T-cell (primary cell): ENCODE measurements around the gene IPO13. TPM values are rescaled to one million over a fixed set of nuclear protein-coding genes. Genes with fewer than 3 reads are reported as not detected.

ENCODE experiments used
- ATAC-seq, 4 experiments: fragments of 200-7000 bp in 3 of 4; fragments of 150-1000 bp in 1 of 4; cut with Tn5 transposase; replicated peaks in 1 of 4; 1 replicate in 3 of 4; 2 replicates in 1 of 4; pipeline ENCODE4 v1.10.0; 2021; ENCODE audit warnings: moderate library complexity in 3 of 4, mild to moderate bottlenecking in 2 of 4, moderate number of reproducible peaks in 1 of 4
- CTCF ChIA-PET, 2 donors: fragments of 300-600 bp; sonication (Branson Sonifier 250); formaldehyde crosslinking; loops; one replicate each; lab custom pipeline; 2022; ENCODE audit warnings: antibody characterized with exemption in 2 of 2; lab: Charles Lee
- POLR2A ChIA-PET, 2 donors: fragments of 300-600 bp; sonication (Branson Sonifier 250); formaldehyde crosslinking; loops; one replicate each; lab custom pipeline; 2022; ENCODE audit warnings: antibody characterized with exemption in 2 of 2; lab: Charles Lee
- DNase-seq, 35 experiments: peaks; one replicate each; pipeline versions ENCODE4 v3.0.0 to v3.0.0-alpha.2; 2013 to 2023
- H3K27ac ChIP-seq: one replicate; pipeline ENCODE4 v1.5.1; 2013; ENCODE audit warnings: low read length
- H3K27me3 ChIP-seq, 2 experiments: replicated peaks in 1 of 2; 1 replicate in 1 of 2; 2 replicates in 1 of 2; pipeline versions ENCODE4 v1.6.1 to v1.7.0; 2013; ENCODE audit warnings: low read length in 1 of 2, mixed read lengths in 1 of 2; ENCODE audit not compliant: control insufficient read depth in 2 of 2, insufficient read depth in 2 of 2; ENCODE audit errors: extremely low read depth in 1 of 2
- H3K36me3 ChIP-seq, 2 donors: 1 replicate in 1 of 2; 2 replicates in 1 of 2; pipeline versions ENCODE4 v1.6.1 to v1.7.0; 2013; ENCODE audit warnings: low read length in 1 of 2; ENCODE audit not compliant: control insufficient read depth in 2 of 2, insufficient read depth in 1 of 2; ENCODE audit errors: extremely low read depth in 1 of 2
- H3K4me1 ChIP-seq, 2 experiments: 1 replicate in 1 of 2; 2 replicates in 1 of 2; pipeline versions ENCODE4 v1.6.1 to v1.7.0; 2013; ENCODE audit warnings: low read length in 2 of 2, mixed read lengths in 1 of 2; ENCODE audit not compliant: insufficient read depth in 2 of 2, control insufficient read depth in 1 of 2; ENCODE audit errors: extremely low read depth in 1 of 2
- H3K4me3 ChIP-seq, 2 donors: 1 replicate in 1 of 2; 2 replicates in 1 of 2; pipeline versions ENCODE4 v1.5.1 to v1.7.0; 2013; ENCODE audit warnings: mild to moderate bottlenecking in 2 of 2, low read length in 1 of 2, moderate library complexity in 1 of 2; ENCODE audit not compliant: control insufficient read depth in 1 of 2; ENCODE audit errors: extremely low read depth in 1 of 2
- H3K9me3 ChIP-seq: 2 replicates; pipeline ENCODE4 v1.7.0; 2013
- H3K27ac Mint-ChIP-seq, 2 donors: one replicate each; pipeline ENCODE4 v1.8.0; 2020 to 2021; ENCODE audit warnings: mild to moderate bottlenecking in 2 of 2, mixed read lengths in 2 of 2
- H3K27me3 Mint-ChIP-seq, 2 donors: one replicate each; pipeline ENCODE4 v1.8.0; 2021 to 2022; ENCODE audit warnings: mixed read lengths in 2 of 2
- H3K36me3 Mint-ChIP-seq: one replicate; pipeline ENCODE4 v1.8.0; 2021; ENCODE audit warnings: mixed read lengths
- H3K4me1 Mint-ChIP-seq, 3 donors: one replicate each; pipeline ENCODE4 v1.8.0; 2020 to 2022; ENCODE audit warnings: mixed read lengths in 3 of 3, mild to moderate bottlenecking in 1 of 3
- H3K4me3 Mint-ChIP-seq, 3 donors: one replicate each; pipeline ENCODE4 v1.8.0; 2020 to 2022; ENCODE audit warnings: mild to moderate bottlenecking in 3 of 3, mixed read lengths in 3 of 3, moderate library complexity in 3 of 3
- H3K9me3 Mint-ChIP-seq, 3 donors: one replicate each; pipeline ENCODE4 v1.8.0; 2020 to 2022; ENCODE audit warnings: mixed read lengths in 3 of 3
- WGBS: methylation state at CpG from one replicate; pipeline ENCODE4 v1.1.5; 2013; ENCODE audit warnings: missing lambda C conversion rate; ENCODE audit not compliant: insufficient coverage; 5-methylcytosine and 5-hydroxymethylcytosine counted together
- total RNA-seq, 35 experiments: library from RNA in 6 of 35; stranded (reverse) in 6 of 35; fragments of 120-200 nt in 1 of 35; gene quantifications; one replicate each; pipeline versions ENCODE4 v1.2.1 to v1.2.4 and lab custom pipeline; 2013 to 2026

IPO13 gene
- total RNA-seq, 5 donors from 2014 or later (not counting 1 experiment from before 2014, with no cell fraction given): 15.3 to 24.3 (median 22.1) TPM

GRCh38 chr1:43986712-43987111 is 40.0 kb downstream of the IPO13 start:
- H3K4me1 Mint-ChIP-seq: peaks cover 0 to 5% (median 2%) of the 10 kb centered on the region in 3 donors
- H3K36me3 Mint-ChIP-seq: no peaks in the 10 kb centered on the region
- no peak overlapping the region for H3K27ac Mint-ChIP-seq
- H3K4me3 ChIP-seq: no peak overlapping the region
- H3K27ac ChIP-seq: no peak overlapping the region
- H3K4me3 Mint-ChIP-seq: no peak overlapping the region
- H3K9me3 Mint-ChIP-seq: no peaks in the 10 kb centered on the region
- peaks cover 0 to 9% of the 10 kb centered on the region in 2 experiments for H3K4me1 ChIP-seq
- WGBS: 90% methylated on average over 6 of the region's 6 CpGs
- ChIA-PET POLR2A (no interaction called here), CTCF (no interaction called here)
- DNase-seq (no peak), ATAC-seq (no peak)
- H3K27me3 Mint-ChIP-seq: no peaks in the 10 kb centered on the region
- no peaks in the 10 kb centered on the region for H3K27me3 ChIP-seq
- no peaks in the 10 kb centered on the region for H3K36me3 ChIP-seq
- H3K9me3 ChIP-seq: no peaks in the 10 kb centered on the region

GRCh38 chr1:43987159-43987902 is 40.6 kb downstream of the IPO13 start:
- ATAC-seq (no peak), DNase-seq (no peak)
- no peaks in the 10 kb centered on the region for H3K27me3 ChIP-seq
- Mint-ChIP-seq H3K27me3 (no peaks in the 10 kb centered on the region), H3K27ac (no peak overlapping the region), H3K4me3 (no peak overlapping the region), H3K4me1 (peaks cover 6 to 10% (median 7%) of the 10 kb centered on the region in 3 donors), H3K36me3 (no peaks in the 10 kb centered on the region), H3K9me3 (no peaks in the 10 kb centered on the region)
- H3K4me1 ChIP-seq: peaks cover 2 to 15% of the 10 kb centered on the region in 2 experiments
- POLR2A ChIA-PET: no interaction called here
- no peaks in the 10 kb centered on the region for H3K36me3 ChIP-seq
- CTCF ChIA-PET: interaction anchor here in 1 of 2 donors (0.6 kb wide), 1 partner anchor 53 kb away, joined by 7 read pairs; no protein-coding TSS in a partner anchor
- no peak overlapping the region for H3K4me3 ChIP-seq
- H3K27ac ChIP-seq: no peak overlapping the region
- no peaks in the 10 kb centered on the region for H3K9me3 ChIP-seq
- 91% methylated on average over 6 of the region's 6 CpGs for WGBS

GRCh38 chr1:43990271-43991199 is 43.8 kb downstream of the IPO13 start:
- ChIA-PET POLR2A (interaction anchor here in 1 of 2 donors (0.5 kb wide), 1 partner anchor 314 kb away, joined by 4 read pairs; no protein-coding TSS in a partner anchor), CTCF (no interaction called here)
- peaks cover 2 to 20% of the 10 kb centered on the region in 2 experiments for H3K4me1 ChIP-seq
- H3K9me3 ChIP-seq: no peaks in the 10 kb centered on the region
- Mint-ChIP-seq H3K9me3 (no peaks in the 10 kb centered on the region), H3K27ac (no peak overlapping the region), H3K27me3 (no peaks in the 10 kb centered on the region), H3K4me1 (peaks cover 12 to 16% (median 12%) of the 10 kb centered on the region in 3 donors), H3K4me3 (peak overlapping the region; percentile 90 to 94 (median 92)), H3K36me3 (no peaks in the 10 kb centered on the region)
- H3K4me3 ChIP-seq: peak overlapping the region; percentile 72 to 73
- no peak overlapping the region for H3K27ac ChIP-seq
- DNase-seq (no peak), ATAC-seq (no peak)
- no peaks in the 10 kb centered on the region for H3K36me3 ChIP-seq
- 78% methylated on average over 15 of the region's 19 CpGs for WGBS
- no peaks in the 10 kb centered on the region for H3K27me3 ChIP-seq

GRCh38 chr1:43991200-43991475 is 44.4 kb downstream of the IPO13 start:
- ChIA-PET POLR2A (no interaction called here), CTCF (no interaction called here)
- no peak overlapping the region for H3K27ac Mint-ChIP-seq
- peak overlapping the region; percentile 90 to 94 (median 92) for H3K4me3 Mint-ChIP-seq
- DNase-seq (no peak), ATAC-seq (no peak)
- Histone ChIP-seq H3K9me3 (no peaks in the 10 kb centered on the region), H3K27ac (peak overlapping the region; percentile 1), H3K36me3 (no peaks in the 10 kb centered on the region), H3K4me3 (peak overlapping the region; percentile 72 to 73), H3K4me1 (peaks cover 2 to 20% of the 10 kb centered on the region in 2 experiments), H3K27me3 (no peaks in the 10 kb centered on the region)
- H3K36me3 Mint-ChIP-seq: no peaks in the 10 kb centered on the region
- H3K4me1 Mint-ChIP-seq: peaks cover 12 to 16% (median 12%) of the 10 kb centered on the region in 3 donors
- no peaks in the 10 kb centered on the region for H3K27me3 Mint-ChIP-seq
- 5% methylated on average over 8 of the region's 10 CpGs for WGBS
- no peaks in the 10 kb centered on the region for H3K9me3 Mint-ChIP-seq

DNA sequence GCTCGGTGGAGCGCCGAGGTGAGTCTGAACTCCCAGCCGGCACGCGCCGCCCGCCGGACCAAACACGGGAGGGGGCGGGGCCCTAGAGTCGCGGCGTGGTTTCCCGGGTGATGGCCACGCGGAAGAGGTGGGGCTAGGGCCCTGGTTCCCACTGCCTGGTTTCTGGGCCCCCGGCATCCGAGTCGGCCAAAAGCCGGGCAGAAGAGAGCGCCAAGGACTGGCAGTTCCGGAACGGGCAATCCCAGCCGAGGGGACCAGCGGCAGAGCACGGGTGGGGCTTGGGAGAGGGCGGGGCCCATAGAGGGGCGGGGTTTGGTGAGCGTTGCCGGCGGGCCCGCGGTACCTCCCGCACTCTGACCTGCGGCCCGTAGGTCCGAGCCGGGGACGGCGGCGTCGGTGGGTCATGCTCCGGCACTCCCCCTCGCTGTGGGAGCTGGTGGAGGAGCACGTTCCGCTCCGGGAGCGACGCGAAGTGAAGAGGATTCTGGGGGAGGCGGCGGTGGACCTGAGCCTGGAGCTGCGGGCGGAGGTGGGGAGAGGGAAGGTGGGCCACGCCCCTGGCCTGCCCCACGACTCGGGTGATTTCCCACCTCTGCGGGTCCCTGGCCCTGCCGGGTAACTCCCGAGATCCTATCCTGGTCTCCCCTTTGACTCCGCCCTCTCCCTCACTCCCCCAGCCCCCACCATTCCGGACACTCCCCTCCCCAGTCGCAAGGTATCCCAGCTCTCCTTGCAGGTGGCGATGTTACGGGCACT is 44.9 kb downstream of the IPO13 start, which contains the start of gene CCDC24:
Gene CCDC24 (plus strand): TSS at position 124 of the 756 bp plus-strand sequence. CDS start 280 bp downstream, at position 404.
- peak within 1 kb of the TSS; percentile 72 to 73 for H3K4me3 ChIP-seq
- Mint-ChIP-seq H3K27ac (peak within 1 kb of the TSS; percentile 79 to 82), H3K4me1 (peaks cover 12 to 16% (median 12%) of the 10 kb centered on the region in 3 donors), H3K4me3 (peak within 1 kb of the TSS; percentile 90 to 94 (median 92)), H3K9me3 (no peaks in the 10 kb centered on the region), H3K36me3 (no peaks in the 10 kb centered on the region), H3K27me3 (no peaks in the 10 kb centered on the region)
- no peaks in the 10 kb centered on the region for H3K9me3 ChIP-seq
- peak within 1 kb of the TSS; percentile 1 for H3K27ac ChIP-seq
- CTCF ChIA-PET: interaction anchor here (0.6 kb wide), 2 partner anchors 42 to 45 kb away, joined by 4 read pairs; no protein-coding TSS in a partner anchor
- ATAC-seq (peak; percentile 85 to 88 (median 86)), DNase-seq (peak; percentile 36 to 79 (median 64))
- H3K27me3 ChIP-seq: no peaks in the 10 kb centered on the region
- no peaks in the 10 kb centered on the region for H3K36me3 ChIP-seq
- POLR2A ChIA-PET: interaction anchor here in 1 of 2 donors (0.6 kb wide), 1 partner anchor 55 kb away, joined by 7 read pairs; no protein-coding TSS in a partner anchor
- under 1% methylated on average over 55 of the region's 66 CpGs for WGBS
- H3K4me1 ChIP-seq: peaks cover 2 to 20% of the 10 kb centered on the region in 2 experiments
